IMR-90 (cell line): Measurements from ENCODE around the gene AFDN. TPM values are rescaled to one million over a fixed set of nuclear protein-coding genes. Genes with fewer than 3 reads are reported as not detected.

Source experiments
- ATAC-seq: fragments of 200-7000 bp; cut with Tn5 transposase; 2 replicates; pipeline ENCODE4 v1.9.1; 2020; ENCODE audit warnings: low read depth, mild to moderate bottlenecking, moderate library complexity
- BruUV-seq: library from RNA; stranded (reverse); fragments of 400-500 nt; replicated peaks from 2 replicates; lab custom pipeline; 2021; lab: Mats Ljungman, UMichigan
- CTCF ChIA-PET: fragments of 300-600 bp; formaldehyde crosslinking; extraction: SDS; loops from one replicate; lab custom pipeline; 2021; ENCODE audit warnings: antibody characterized with exemption; lab: Yijun Ruan, JAX
- POLR2A ChIA-PET: fragments of 300-600 bp; sonication (Branson Sonifier 250); formaldehyde crosslinking; loops from one replicate; lab custom pipeline; 2022; ENCODE audit warnings: antibody characterized with exemption; ENCODE audit not compliant: unreplicated experiment; lab: Charles Lee
- DNase-seq: peaks from one replicate; pipeline ENCODE4 v3.0.0; 2013
- H2AFZ ChIP-seq: replicated peaks from 2 replicates; pipeline ENCODE3; 2013; ENCODE audit warnings: low read length, mild to moderate bottlenecking; ENCODE audit not compliant: poor library complexity
- H2AK5ac ChIP-seq: 2 replicates; pipeline ENCODE4 v1.6.1; 2013; ENCODE audit warnings: low read depth, low read length, inconsistent platforms
- H2AK9ac ChIP-seq: replicated peaks from 2 replicates; pipeline ENCODE3; 2013; ENCODE audit warnings: mild to moderate bottlenecking, low read depth, low read length, moderate library complexity; ENCODE audit not compliant: poor library complexity
- H2BK120ac ChIP-seq: 2 replicates; pipeline ENCODE4 v1.6.1; 2013; ENCODE audit warnings: low read depth, low read length, inconsistent platforms
- H2BK15ac ChIP-seq: 3 replicates; pipeline ENCODE4 v1.6.1; 2013; ENCODE audit warnings: low read depth, low read length, inconsistent platforms
- H2BK20ac ChIP-seq: 2 replicates; pipeline ENCODE4 v1.6.1; 2013; ENCODE audit warnings: low read depth, mild to moderate bottlenecking, inconsistent platforms, low read length, moderate library complexity
- H2BK5ac ChIP-seq: 2 replicates; pipeline ENCODE4 v1.6.1; 2013; ENCODE audit warnings: mild to moderate bottlenecking, low read depth, low read length, inconsistent platforms; ENCODE audit not compliant: poor library complexity, severe bottlenecking
- H3K14ac ChIP-seq: replicated peaks from 2 replicates; pipeline ENCODE4 v1.6.1; 2013; ENCODE audit warnings: low read depth, low read length, inconsistent platforms
- H3K18ac ChIP-seq: 2 replicates; pipeline ENCODE4 v1.6.1; 2013; ENCODE audit warnings: low read depth, low read length, control low read depth
- H3K23ac ChIP-seq: 2 replicates; pipeline ENCODE4 v1.6.1; 2013; ENCODE audit warnings: low read depth, low read length, inconsistent platforms
- H3K27ac ChIP-seq: 2 replicates; pipeline ENCODE4 v1.5.1; 2013; ENCODE audit warnings: mild to moderate bottlenecking, control low read depth, low read length; ENCODE audit not compliant: insufficient read depth
- H3K27me3 ChIP-seq: 2 replicates; pipeline ENCODE4 v1.6.1; 2013; ENCODE audit warnings: low read length; ENCODE audit not compliant: control insufficient read depth, insufficient read depth
- H3K36me3 ChIP-seq: 2 replicates; pipeline ENCODE4 v1.6.1; 2013; ENCODE audit warnings: low read length, mixed read lengths; ENCODE audit not compliant: control insufficient read depth, insufficient read depth
- H3K4ac ChIP-seq: 2 replicates; pipeline ENCODE4 v1.6.1; 2013; ENCODE audit warnings: low read depth, low read length, inconsistent platforms
- H3K4me1 ChIP-seq: 2 replicates; pipeline ENCODE4 v1.6.1; 2013; ENCODE audit warnings: low read length, mixed read lengths; ENCODE audit not compliant: control insufficient read depth, insufficient read depth
- H3K4me2 ChIP-seq: 2 replicates; pipeline ENCODE4 v1.6.1; 2013; ENCODE audit warnings: low read depth, mild to moderate bottlenecking, control low read depth, low read length, moderate library complexity
- H3K4me3 ChIP-seq: 2 replicates; pipeline ENCODE4 v1.5.1; 2013; ENCODE audit warnings: low read depth, mild to moderate bottlenecking, control low read depth, low read length, moderate library complexity; ENCODE audit not compliant: insufficient read depth
- H3K56ac ChIP-seq: 2 replicates; pipeline ENCODE4 v1.6.1; 2013; ENCODE audit warnings: low read length, inconsistent platforms; ENCODE audit not compliant: insufficient read depth; ENCODE audit errors: extremely low read depth
- H3K79me1 ChIP-seq, 2 experiments: 2 replicates each; pipeline ENCODE4 v1.6.1; 2013; ENCODE audit warnings: low read length in 2 of 2, inconsistent platforms in 1 of 2, low read depth in 1 of 2
- H3K9ac ChIP-seq: 2 replicates; pipeline ENCODE4 v1.6.1; 2013; ENCODE audit warnings: low read depth, low read length, control low read depth
- H3K9me1 ChIP-seq: 2 replicates; pipeline ENCODE4 v1.6.1; 2013; ENCODE audit warnings: low read length, inconsistent platforms; ENCODE audit not compliant: insufficient read depth
- H3K9me3 ChIP-seq: 2 replicates; pipeline ENCODE4 v1.6.1; 2013; ENCODE audit warnings: low read length; ENCODE audit not compliant: control insufficient read depth, insufficient read depth
- H4K20me1 ChIP-seq: 2 replicates; pipeline ENCODE4 v1.6.1; 2013; ENCODE audit warnings: low read length, inconsistent platforms; ENCODE audit not compliant: insufficient read depth
- H4K5ac ChIP-seq: 2 replicates; pipeline ENCODE4 v1.6.1; 2013; ENCODE audit warnings: mild to moderate bottlenecking, low read depth, low read length, control low read depth
- H4K8ac ChIP-seq, 2 experiments: 2 replicates each; pipeline ENCODE4 v1.6.1; 2013; ENCODE audit warnings: low read depth in 2 of 2, low read length in 2 of 2, control low read depth in 1 of 2, inconsistent platforms in 1 of 2
- H4K91ac ChIP-seq: 2 replicates; pipeline ENCODE4 v1.6.1; 2013; ENCODE audit warnings: low read depth, low read length, inconsistent platforms; ENCODE audit not compliant: insufficient read depth
- RFX5 ChIP-seq: IDR thresholded peaks from 2 replicates; pipeline ENCODE4 v1.8.0; 2012; ENCODE audit warnings: low read depth, mild to moderate bottlenecking, low read length, moderate library complexity
- WGBS, 2 experiments: methylation state at CpG; one replicate each; pipeline versions ENCODE4 v1.1.5 to v1.1.7; 2013; ENCODE audit warnings: missing lambda C conversion rate in 2 of 2; ENCODE audit not compliant: insufficient read length in 1 of 2; ENCODE audit errors: extremely low coverage in 2 of 2; 5-methylcytosine and 5-hydroxymethylcytosine counted together
- dilution Hi-C: fragments of 300-500 bp; cut with HindIII; formaldehyde crosslinking; loops from one replicate; pipeline ENCODE4 v1.14.3; 2018; ENCODE audit warnings: low sequenced_read_pairs; ENCODE audit not compliant: unreplicated experiment
- in situ Hi-C: fragments of 300-500 bp; cut with MboI; formaldehyde crosslinking; loops from 3 replicates; pipeline ENCODE4 v1.14.3; 2019; ENCODE audit warnings: low sequenced_read_pairs, inconsistent platforms, mixed read lengths
- intact Hi-C: fragments of 100-400 bp; cut with micrococcal nuclease; formaldehyde crosslinking; loops from 2 replicates; pipeline ENCODE4 v1.10.0; 2022
- polyA plus RNA-seq, 3 experiments: library from polyadenylated mRNA; depleted of rRNA; stranded (reverse); fragments of >200 nt; gene quantifications; 2 replicates each; pipeline ENCODE4 v1.2.3, GENCODE V29; 2012; ENCODE audit warnings: low replicate concordance in 1 of 3
- total RNA-seq: library from RNA; depleted of rRNA; stranded (reverse); fragments of >200 nt; gene quantifications from 2 replicates; pipeline ENCODE4 v1.2.3, GENCODE V29; 2012
- TF ChIP-seq, protein P1 (sequence below): fragments of 150-350 bp; IDR thresholded peaks from 2 replicates; pipeline ENCODE4 v1.6.1; 2016; ENCODE audit warnings: low read depth, mild to moderate bottlenecking, low read length, moderate library complexity, borderline replicate concordance

The AFDN gene
- total and polyA plus RNA-seq, 2 of the 4 experiments (the other 2 are of a cell fraction) = 11.6 to 20.8 TPM

DNA sequence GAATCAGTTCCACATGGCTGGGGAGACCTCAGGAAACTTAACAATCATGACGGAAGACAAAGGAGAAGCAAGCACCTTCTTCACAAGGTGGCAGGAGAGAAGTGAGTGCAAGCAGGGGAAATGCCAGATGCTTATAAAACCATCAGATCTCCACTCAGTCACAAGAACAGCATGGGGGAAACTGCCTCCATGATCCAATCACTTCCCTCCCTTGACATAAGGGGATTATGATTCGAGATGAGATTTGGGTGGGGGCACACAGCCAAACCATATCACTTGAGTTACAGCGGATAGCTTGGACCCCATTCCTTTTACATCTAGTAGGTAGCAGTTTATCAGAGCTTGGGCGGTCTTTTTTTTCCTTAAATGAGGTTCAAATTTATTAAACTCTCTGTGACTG, 19.1 kb downstream of the AFDN start:
- Histone ChIP-seq H3K9me3 (no peaks in the 10 kb centered on the region), H2AFZ (no peak overlapping the region), H2AK5ac (no peak overlapping the region), H4K5ac (no peak overlapping the region), H3K18ac (no peak overlapping the region), H3K23ac (no peak overlapping the region), H2BK120ac (no peak overlapping the region), H3K9me1 (0 out of 2 replicates have a peak, but pooled peaks cover 2% of the 10 kb centered on the region), H3K4ac (no peak overlapping the region), H4K20me1 (peaks cover 5% of the 10 kb centered on the region; the same call in 1 of the 2 replicates), H2BK15ac (no peak overlapping the region), H4K91ac (no peak overlapping the region), H2BK5ac (no peak overlapping the region), H3K4me2 (no peak overlapping the region), H3K4me1 (peaks cover 4% of the 10 kb centered on the region), H3K27me3 (no peaks in the 10 kb centered on the region), H3K9ac (no peak overlapping the region), H3K14ac (no peak overlapping the region), H3K36me3 (no peaks in the 10 kb centered on the region), H2AK9ac (no peak overlapping the region), H3K27ac (no peak overlapping the region), H2BK20ac (no peak overlapping the region), H3K4me3 (no peak overlapping the region), H4K8ac (no peak overlapping the region), H3K79me1 (peaks cover 15 to 18% of the 10 kb centered on the region in 2 experiments; a peak in 3 of 4 replicates), H3K56ac (no peak overlapping the region)
- no TSS peak for BruUV-seq
- ATAC-seq (no peak), DNase-seq (no peak)
- dilution Hi-C loops (no loop called here), in situ Hi-C loops (no loop called here), intact Hi-C loops (no loop called here)
- TF ChIP-seq RFX5 = no peak
- TF ChIP-seq, protein P1, sequence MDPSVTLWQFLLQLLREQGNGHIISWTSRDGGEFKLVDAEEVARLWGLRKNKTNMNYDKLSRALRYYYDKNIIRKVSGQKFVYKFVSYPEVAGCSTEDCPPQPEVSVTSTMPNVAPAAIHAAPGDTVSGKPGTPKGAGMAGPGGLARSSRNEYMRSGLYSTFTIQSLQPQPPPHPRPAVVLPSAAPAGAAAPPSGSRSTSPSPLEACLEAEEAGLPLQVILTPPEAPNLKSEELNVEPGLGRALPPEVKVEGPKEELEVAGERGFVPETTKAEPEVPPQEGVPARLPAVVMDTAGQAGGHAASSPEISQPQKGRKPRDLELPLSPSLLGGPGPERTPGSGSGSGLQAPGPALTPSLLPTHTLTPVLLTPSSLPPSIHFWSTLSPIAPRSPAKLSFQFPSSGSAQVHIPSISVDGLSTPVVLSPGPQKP = no peak
- ChIA-PET POLR2A (no interaction called here), CTCF (no interaction called here)
- no CpG with 5 or more reads among the region's 4 CpGs for WGBS, 2 experiments
